ENCODE results near the gene CD14.
A peak's percentile ranks its signal among the peaks of the same experiment; 100 is the strongest.

Gene CD14

DNA sequence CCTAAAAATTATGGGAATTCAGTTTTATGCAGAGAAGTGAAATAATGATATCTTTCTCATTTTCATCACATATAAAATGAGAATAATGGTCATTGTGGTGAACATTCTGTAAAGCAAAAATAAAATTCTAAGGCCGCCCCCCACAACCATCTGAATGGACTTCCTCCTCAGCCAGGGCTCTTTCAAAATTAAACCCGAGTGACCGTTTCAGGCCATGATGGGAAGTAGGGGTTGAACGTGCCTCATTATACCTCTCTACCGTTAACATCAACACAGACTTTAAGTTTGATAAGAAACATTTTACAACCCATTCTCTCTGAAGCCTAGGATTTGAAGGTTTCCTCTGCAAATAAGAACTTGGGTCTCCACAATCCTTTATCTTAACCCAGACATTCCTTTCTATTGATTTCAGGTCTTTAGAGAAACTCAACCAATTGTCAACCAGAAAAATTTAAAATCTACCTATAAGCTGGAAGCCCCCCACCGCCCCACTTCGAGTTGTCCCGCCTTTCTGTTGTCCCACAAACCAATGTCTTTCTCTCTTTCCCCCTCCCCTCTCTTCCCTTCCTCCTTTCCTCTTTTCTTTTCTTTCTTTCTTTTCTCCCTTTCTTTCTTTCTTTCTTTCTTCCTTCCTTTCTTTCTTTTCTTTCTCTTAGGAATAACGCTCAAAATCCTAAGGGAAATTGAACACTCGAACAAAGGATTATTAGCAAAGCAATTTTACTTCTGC lies 4.6 kb upstream of the CD14 start:
- Histone ChIP-seq H3K4me1 (ENCODE audit: control insufficient read depth, insufficient read depth, low read length, poor library complexity, severe bottlenecking) (peaks cover 18% of the 10 kb centered on the region), H3K27ac (ENCODE audit: insufficient read depth, low read length, poor library complexity, severe bottlenecking) (no peak overlapping the region), H3K27me3 (replicated peaks; ENCODE audit: control insufficient read depth, insufficient read depth, low read length, poor library complexity, severe bottlenecking) (no peaks in the 10 kb centered on the region), H3K9me3 (ENCODE audit: control insufficient read depth, low read length) (no peaks in the 10 kb centered on the region), H3K4me3 (ENCODE audit: insufficient read depth, low read depth, low read length, poor library complexity, severe bottlenecking) (no peak overlapping the region), H3K36me3 (ENCODE audit: control insufficient read depth, insufficient read depth, low read length) (peaks cover 2% of the 10 kb centered on the region)
- no peak for DNase-seq

DNA sequence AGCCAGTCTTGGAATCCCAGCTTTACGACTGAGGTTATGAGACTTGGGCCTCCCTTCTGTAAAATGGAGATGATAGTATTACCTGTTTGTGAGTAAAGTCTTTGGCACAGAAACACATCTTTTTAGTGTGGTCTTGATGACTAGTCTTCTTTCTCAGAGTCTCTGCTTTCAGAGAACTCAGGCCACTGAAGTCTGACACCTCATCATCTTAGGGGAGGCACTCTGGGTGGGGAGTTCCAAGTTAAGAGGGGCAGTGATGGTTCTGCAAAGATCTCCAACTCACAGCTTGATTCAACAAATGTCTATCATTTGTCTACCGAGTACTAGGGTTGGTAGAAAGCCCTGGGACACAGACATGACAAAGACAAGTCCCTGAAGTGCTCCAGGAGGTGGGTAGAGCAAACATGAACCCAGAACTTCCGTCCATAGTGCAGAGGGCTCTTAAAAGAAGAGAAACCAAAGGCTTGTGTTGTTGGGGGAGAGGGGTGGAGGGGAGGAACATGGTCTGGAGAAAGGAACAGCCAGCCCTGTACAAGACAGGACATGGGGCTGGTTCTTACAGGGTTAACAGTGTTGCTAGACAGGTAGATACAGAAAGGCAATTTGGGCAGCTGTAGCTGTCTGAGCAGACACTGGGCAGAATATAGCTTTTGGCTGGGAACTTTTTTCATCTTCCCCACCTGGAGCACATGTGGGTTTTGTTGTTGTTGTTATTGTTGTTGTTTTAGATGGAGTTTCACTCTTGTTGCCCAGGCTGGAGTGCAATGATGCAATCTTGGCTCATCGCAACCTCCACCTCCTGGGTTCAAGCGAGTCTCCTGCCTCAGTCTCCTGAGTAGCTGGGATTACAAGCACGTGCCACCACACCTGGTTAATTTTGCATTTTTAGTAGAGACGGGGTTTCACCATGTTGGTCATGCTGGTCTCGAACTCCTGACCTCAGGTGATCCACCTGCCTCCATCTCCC lies 2.6 kb upstream of the CD14 start:
- peaks cover 18% of the 10 kb centered on the region for H3K4me1 ChIP-seq (ENCODE audit: control insufficient read depth, insufficient read depth, low read length, poor library complexity, severe bottlenecking)
- no peak overlapping the region for H3K4me3 ChIP-seq (ENCODE audit: insufficient read depth, low read depth, low read length, poor library complexity, severe bottlenecking)
- H3K27ac ChIP-seq (ENCODE audit: insufficient read depth, low read length, poor library complexity, severe bottlenecking) = no peak overlapping the region
- no peaks in the 10 kb centered on the region for H3K36me3 ChIP-seq (ENCODE audit: control insufficient read depth, insufficient read depth, low read length)
- DNase-seq = no peak
- H3K27me3 ChIP-seq (replicated peaks; ENCODE audit: control insufficient read depth, insufficient read depth, low read length, poor library complexity, severe bottlenecking) = no peaks in the 10 kb centered on the region
- no peaks in the 10 kb centered on the region for H3K9me3 ChIP-seq (ENCODE audit: control insufficient read depth, low read length)

DNA sequence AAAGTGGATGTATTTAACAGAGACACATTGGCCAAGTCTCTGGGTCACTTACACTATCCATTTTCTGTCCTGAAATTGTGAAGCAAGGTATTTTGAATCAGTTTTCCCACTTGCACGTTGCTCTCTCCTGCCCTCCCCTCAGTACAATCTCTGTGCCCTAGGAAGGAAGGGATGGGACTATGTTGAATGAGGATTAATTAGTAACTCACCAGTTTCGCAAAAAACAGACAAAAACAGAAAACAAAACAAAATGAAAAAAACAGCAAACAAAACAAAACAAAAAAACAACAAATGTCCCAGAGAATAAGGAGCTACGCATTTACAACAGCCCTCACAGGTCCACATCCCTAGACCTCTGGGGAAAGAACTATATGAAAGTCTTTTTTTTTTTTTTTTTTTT lies 1.1 kb upstream of the CD14 start:
- Histone ChIP-seq H3K27ac (ENCODE audit: insufficient read depth, low read length, poor library complexity, severe bottlenecking) (no peak overlapping the region), H3K36me3 (ENCODE audit: control insufficient read depth, insufficient read depth, low read length) (no peaks in the 10 kb centered on the region), H3K27me3 (replicated peaks; ENCODE audit: control insufficient read depth, insufficient read depth, low read length, poor library complexity, severe bottlenecking) (no peaks in the 10 kb centered on the region), H3K9me3 (ENCODE audit: control insufficient read depth, low read length) (no peaks in the 10 kb centered on the region), H3K4me1 (ENCODE audit: control insufficient read depth, insufficient read depth, low read length, poor library complexity, severe bottlenecking) (peaks cover 10% of the 10 kb centered on the region), H3K4me3 (ENCODE audit: insufficient read depth, low read depth, low read length, poor library complexity, severe bottlenecking) (no peak overlapping the region)
- no peak for DNase-seq

DNA sequence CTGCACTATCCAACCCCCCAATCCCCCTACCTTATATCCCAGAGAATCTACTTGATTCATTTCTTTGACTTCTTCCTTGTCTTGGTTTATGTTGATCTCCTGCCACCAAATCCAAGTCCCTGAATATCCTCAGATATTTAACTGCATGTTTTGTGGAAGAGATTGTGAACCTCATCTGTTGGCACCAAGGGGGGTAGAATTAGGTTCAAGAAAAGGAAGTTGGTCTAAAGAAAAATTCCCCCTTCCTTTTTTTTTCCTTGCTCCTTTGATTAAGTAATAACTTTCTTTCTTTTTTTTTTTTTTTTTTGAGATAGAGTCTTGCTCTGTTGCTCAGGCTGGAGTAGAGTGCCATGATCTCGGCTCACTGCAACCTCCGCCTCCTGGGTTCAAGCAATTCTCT lies 526 bp upstream of the CD14 start:
- H3K36me3 ChIP-seq (ENCODE audit: control insufficient read depth, insufficient read depth, low read length) = no peaks in the 10 kb centered on the region
- no peak overlapping the region for H3K27ac ChIP-seq (ENCODE audit: insufficient read depth, low read length, poor library complexity, severe bottlenecking)
- H3K4me1 ChIP-seq (ENCODE audit: control insufficient read depth, insufficient read depth, low read length, poor library complexity, severe bottlenecking) = peaks cover 10% of the 10 kb centered on the region
- H3K9me3 ChIP-seq (ENCODE audit: control insufficient read depth, low read length) = no peaks in the 10 kb centered on the region
- H3K27me3 ChIP-seq (replicated peaks; ENCODE audit: control insufficient read depth, insufficient read depth, low read length, poor library complexity, severe bottlenecking) = no peaks in the 10 kb centered on the region
- H3K4me3 ChIP-seq (ENCODE audit: insufficient read depth, low read depth, low read length, poor library complexity, severe bottlenecking) = peak overlapping the region; percentile 65
- DNase-seq = no peak

DNA sequence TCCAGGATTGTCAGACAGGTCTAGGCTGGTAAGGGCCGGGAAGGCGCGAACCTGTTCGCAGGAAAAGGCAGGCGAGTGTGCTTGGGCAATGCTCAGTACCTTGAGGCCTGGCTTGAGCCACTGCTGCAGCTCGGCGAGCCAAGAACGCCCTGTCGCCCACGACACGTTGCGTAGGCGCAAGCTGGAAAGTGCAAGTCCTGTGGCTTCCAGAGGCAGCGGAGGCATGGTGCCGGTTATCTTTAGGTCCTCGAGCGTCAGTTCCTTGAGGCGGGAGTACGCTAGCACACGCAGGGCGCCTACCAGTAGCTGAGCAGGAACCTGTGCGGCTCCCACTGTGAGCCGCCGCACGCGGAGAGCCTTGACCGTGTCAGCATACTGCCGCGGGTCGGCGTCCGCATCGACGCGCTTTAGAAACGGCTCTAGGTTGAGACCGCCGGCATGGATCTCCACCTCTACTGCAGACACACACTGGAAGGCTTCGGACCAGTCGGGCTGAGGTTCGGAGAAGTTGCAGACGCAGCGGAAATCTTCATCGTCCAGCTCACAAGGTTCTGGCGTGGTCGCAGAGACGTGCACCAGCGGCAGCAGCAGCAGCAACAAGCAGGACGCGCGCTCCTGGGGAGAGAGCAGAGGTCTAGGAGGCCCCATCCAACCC lies 482 bp downstream of the CD14 start:
- Histone ChIP-seq H3K27me3 (replicated peaks; ENCODE audit: control insufficient read depth, insufficient read depth, low read length, poor library complexity, severe bottlenecking) (no peaks in the 10 kb centered on the region), H3K27ac (ENCODE audit: insufficient read depth, low read length, poor library complexity, severe bottlenecking) (peak overlapping the region; percentile 58), H3K36me3 (ENCODE audit: control insufficient read depth, insufficient read depth, low read length) (no peaks in the 10 kb centered on the region), H3K4me3 (ENCODE audit: insufficient read depth, low read depth, low read length, poor library complexity, severe bottlenecking) (peak overlapping the region; percentile 65), H3K9me3 (ENCODE audit: control insufficient read depth, low read length) (no peaks in the 10 kb centered on the region), H3K4me1 (ENCODE audit: control insufficient read depth, insufficient read depth, low read length, poor library complexity, severe bottlenecking) (peaks cover 10% of the 10 kb centered on the region)
- DNase-seq = peak; percentile 18 to 29 (median 21)

DNA sequence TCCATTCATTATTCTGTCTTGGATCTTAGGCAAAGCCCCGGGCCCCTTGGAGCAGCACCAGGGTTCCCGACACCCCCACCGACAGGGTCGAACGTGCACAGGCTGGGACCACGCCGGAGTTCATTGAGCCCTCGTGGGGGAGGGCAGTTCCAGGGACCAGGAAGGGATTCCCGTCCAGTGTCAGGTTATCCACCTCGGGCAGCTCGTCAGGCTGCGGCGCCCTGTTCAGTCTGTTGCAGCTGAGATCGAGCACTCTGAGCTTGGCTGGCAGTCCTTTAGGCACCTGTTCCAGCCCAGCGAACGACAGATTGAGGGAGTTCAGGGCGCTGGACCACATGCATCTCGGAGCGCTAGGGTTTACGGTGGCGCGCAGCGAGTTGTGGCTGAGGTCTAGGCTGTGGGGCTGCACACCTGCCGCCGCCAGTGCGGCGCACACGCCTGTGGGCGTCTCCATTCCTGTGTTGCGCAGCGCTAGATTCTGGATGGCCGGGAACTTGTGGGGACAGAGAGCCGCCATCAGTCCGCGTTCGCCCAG lies 1.1 kb downstream of the CD14 start:
- Histone ChIP-seq H3K36me3 (ENCODE audit: control insufficient read depth, insufficient read depth, low read length) (no peaks in the 10 kb centered on the region), H3K9me3 (ENCODE audit: control insufficient read depth, low read length) (no peaks in the 10 kb centered on the region), H3K27me3 (replicated peaks; ENCODE audit: control insufficient read depth, insufficient read depth, low read length, poor library complexity, severe bottlenecking) (no peaks in the 10 kb centered on the region), H3K4me3 (ENCODE audit: insufficient read depth, low read depth, low read length, poor library complexity, severe bottlenecking) (peak overlapping the region; percentile 65), H3K4me1 (ENCODE audit: control insufficient read depth, insufficient read depth, low read length, poor library complexity, severe bottlenecking) (peaks cover 10% of the 10 kb centered on the region), H3K27ac (ENCODE audit: insufficient read depth, low read length, poor library complexity, severe bottlenecking) (peak overlapping the region; percentile 58)
- no peak for DNase-seq

DNA sequence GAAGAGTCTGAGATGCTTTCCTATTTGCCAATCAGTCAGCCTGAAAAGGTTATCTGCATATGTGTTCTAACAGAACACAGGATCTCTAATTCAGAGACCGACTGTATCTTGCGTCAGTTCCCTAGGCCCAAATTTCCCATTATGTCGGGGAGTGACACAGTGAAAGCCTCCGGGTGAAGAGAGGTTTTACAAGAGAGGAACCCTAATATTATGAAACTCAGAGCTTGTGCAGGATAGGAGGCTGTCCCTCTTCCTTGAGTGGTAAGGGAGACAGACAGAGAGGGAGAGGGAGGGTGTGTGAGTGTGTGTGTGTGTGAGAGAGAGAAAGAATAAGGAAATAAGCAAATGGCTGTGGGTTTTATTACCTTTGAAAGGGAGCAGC lies 1.9 kb downstream of the CD14 start:
- Histone ChIP-seq H3K27ac (ENCODE audit: insufficient read depth, low read length, poor library complexity, severe bottlenecking) (no peak overlapping the region), H3K36me3 (ENCODE audit: control insufficient read depth, insufficient read depth, low read length) (no peaks in the 10 kb centered on the region), H3K4me1 (ENCODE audit: control insufficient read depth, insufficient read depth, low read length, poor library complexity, severe bottlenecking) (peaks cover 10% of the 10 kb centered on the region), H3K27me3 (replicated peaks; ENCODE audit: control insufficient read depth, insufficient read depth, low read length, poor library complexity, severe bottlenecking) (no peaks in the 10 kb centered on the region), H3K9me3 (ENCODE audit: control insufficient read depth, low read length) (no peaks in the 10 kb centered on the region), H3K4me3 (ENCODE audit: insufficient read depth, low read depth, low read length, poor library complexity, severe bottlenecking) (no peak overlapping the region)
- DNase-seq = no peak

DNA sequence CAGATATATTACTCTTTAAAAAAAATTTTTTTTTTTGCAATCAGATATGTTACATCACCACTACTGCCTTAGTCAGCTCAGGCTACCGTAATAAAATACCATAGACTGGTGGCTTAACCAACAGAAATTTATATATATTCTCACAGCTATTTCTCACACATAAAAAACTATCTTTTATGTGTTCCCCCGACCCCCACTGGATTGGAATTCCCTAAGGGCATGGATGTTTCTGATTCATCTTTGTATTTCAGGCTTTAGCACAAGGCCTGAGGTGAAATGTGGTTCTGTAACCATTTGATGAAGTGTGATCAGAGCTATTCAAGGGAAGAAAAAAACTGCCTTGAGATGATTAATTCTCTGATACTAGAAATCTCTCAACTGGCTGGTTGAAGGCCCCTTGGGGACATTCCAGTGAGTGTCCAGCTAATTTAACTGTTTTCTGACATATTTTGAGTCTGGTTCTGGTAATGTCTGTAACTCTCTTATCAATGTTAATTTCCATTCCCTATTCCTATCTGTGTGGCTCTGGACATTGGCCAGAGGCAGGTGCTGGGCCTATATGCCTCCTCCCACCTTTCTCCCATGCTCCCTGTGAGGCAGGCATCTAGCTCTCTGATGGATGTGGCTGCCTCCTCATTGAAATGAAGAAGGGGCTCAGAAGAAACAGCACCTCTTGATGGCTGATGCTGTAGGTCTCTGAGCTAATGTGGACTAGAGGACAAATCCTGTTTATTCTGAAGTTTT lies 2.5 kb downstream of the CD14 start:
- H3K27me3 ChIP-seq (replicated peaks; ENCODE audit: control insufficient read depth, insufficient read depth, low read length, poor library complexity, severe bottlenecking) = no peaks in the 10 kb centered on the region
- no peaks in the 10 kb centered on the region for H3K9me3 ChIP-seq (ENCODE audit: control insufficient read depth, low read length)
- no peak overlapping the region for H3K27ac ChIP-seq (ENCODE audit: insufficient read depth, low read length, poor library complexity, severe bottlenecking)
- no peak for DNase-seq
- H3K36me3 ChIP-seq (ENCODE audit: control insufficient read depth, insufficient read depth, low read length) = no peaks in the 10 kb centered on the region
- H3K4me1 ChIP-seq (ENCODE audit: control insufficient read depth, insufficient read depth, low read length, poor library complexity, severe bottlenecking) = peaks cover 10% of the 10 kb centered on the region
- no peak overlapping the region for H3K4me3 ChIP-seq (ENCODE audit: insufficient read depth, low read depth, low read length, poor library complexity, severe bottlenecking)

DNA sequence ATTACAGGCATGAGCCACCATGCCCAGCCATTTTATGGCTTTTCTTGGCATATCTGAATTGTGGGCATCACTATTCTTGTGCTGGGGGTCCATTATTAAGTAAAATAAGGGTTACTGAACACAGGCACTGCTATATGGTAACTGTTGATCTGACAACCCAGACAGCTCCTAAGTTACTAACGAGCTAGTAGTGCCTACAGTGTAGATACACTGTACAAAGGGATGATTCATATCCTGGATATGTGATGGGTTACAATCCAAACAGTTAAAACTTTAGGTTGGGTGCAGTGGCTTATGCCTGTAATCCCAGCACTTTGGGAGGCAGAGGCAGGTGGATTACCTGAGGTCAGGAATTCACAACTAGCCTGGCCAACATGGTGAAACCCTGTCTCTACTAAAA lies 4.3 kb downstream of the CD14 start:
- Histone ChIP-seq H3K4me3 (ENCODE audit: insufficient read depth, low read depth, low read length, poor library complexity, severe bottlenecking) (no peak overlapping the region), H3K27me3 (replicated peaks; ENCODE audit: control insufficient read depth, insufficient read depth, low read length, poor library complexity, severe bottlenecking) (no peaks in the 10 kb centered on the region), H3K27ac (ENCODE audit: insufficient read depth, low read length, poor library complexity, severe bottlenecking) (no peak overlapping the region), H3K4me1 (ENCODE audit: control insufficient read depth, insufficient read depth, low read length, poor library complexity, severe bottlenecking) (peaks cover 10% of the 10 kb centered on the region), H3K36me3 (ENCODE audit: control insufficient read depth, insufficient read depth, low read length) (no peaks in the 10 kb centered on the region), H3K9me3 (ENCODE audit: control insufficient read depth, low read length) (no peaks in the 10 kb centered on the region)
- DNase-seq = no peak
